Renal cortex interstitium (tissue), 11 donors: ENCODE results near the gene TRMU. TPM values are rescaled to one million over a fixed set of nuclear protein-coding genes. Genes with fewer than 3 reads are reported as not detected.

Source experiments
- DNase-seq, 11 donors: peaks; one replicate each; pipeline ENCODE4 v3.0.0-alpha.2; 2013; ENCODE audit warnings: low read depth in 9 of 11, low spot score in 4 of 11; ENCODE audit errors: extremely low read depth in 1 of 11
- polyA plus RNA-seq, 3 donors: library from polyadenylated mRNA; unstranded; fragments of 120-200 nt; gene quantifications; one replicate each; pipeline ENCODE4 v1.2.1, GENCODE V29; 2013; ENCODE audit not compliant: insufficient read length in 3 of 3

The TRMU gene
- polyA plus RNA-seq, 3 donors: 49.7 to 61.8 (median 59.2) TPM

- DNase-seq: no peak
Observed at GRCh38 chr22:46362934-46363515, 27.5 kb downstream of the TRMU start.

GRCh38 chr22:46363611-46364321 lies 28.3 kb downstream of the TRMU start:
- DNase-seq: no peak

- no peak for DNase-seq
Observed at GRCh38 chr22:46364341-46365165, 29.0 kb downstream of the TRMU start.

- DNase-seq: no peak
Observed at GRCh38 chr22:46365166-46365624, 29.7 kb downstream of the TRMU start.

- DNase-seq: no peak
Observed at GRCh38 chr22:46366327-46366731, 30.8 kb downstream of the TRMU start.

GRCh38 chr22:46366801-46367706 lies 31.5 kb downstream of the TRMU start:
- DNase-seq: no peak

GRCh38 chr22:46367707-46368191 lies 32.2 kb downstream of the TRMU start:
- DNase-seq: no peak

- no peak for DNase-seq
Observed at GRCh38 chr22:46368422-46368821, 32.9 kb downstream of the TRMU start.

GRCh38 chr22:46368871-46369715 lies 33.6 kb downstream of the TRMU start:
- no peak for DNase-seq

GRCh38 chr22:46369716-46370583 lies 34.4 kb downstream of the TRMU start:
- no peak for DNase-seq

GRCh38 chr22:46370584-46371291 lies 35.2 kb downstream of the TRMU start:
- no peak for DNase-seq

- DNase-seq: no peak
Observed at GRCh38 chr22:46371623-46372226, 36.2 kb downstream of the TRMU start.

- no peak for DNase-seq
Observed at GRCh38 chr22:46372686-46373085, 37.2 kb downstream of the TRMU start.

- no peak for DNase-seq
Observed at GRCh38 chr22:46373159-46373558, 37.6 kb downstream of the TRMU start.

GRCh38 chr22:46373921-46374662 lies 38.6 kb downstream of the TRMU start:
- no peak for DNase-seq
